Brain microvascular endothelial cell (primary cell): ENCODE results near the gene AFG1L.

Experiments
- DNase-seq: peaks from one replicate; pipeline ENCODE4 v3.0.0-alpha.2; 2020
- H3K27ac ChIP-seq: fragments of 250-450 bp; sonication (Bioruptor Pico); 2 replicates; pipeline ENCODE4 v1.5.1; 2020; ENCODE audit warnings: mild to moderate bottlenecking, moderate library complexity
- H3K27me3 ChIP-seq: fragments of 250-450 bp; sonication (Bioruptor Pico); replicated peaks from 2 replicates; pipeline ENCODE4 v1.5.1; 2020; ENCODE audit warnings: mild to moderate bottlenecking
- H3K36me3 ChIP-seq: fragments of 250-450 bp; sonication (Bioruptor Pico); replicated peaks from 2 replicates; pipeline ENCODE4 v1.5.1; 2020; ENCODE audit warnings: mild to moderate bottlenecking
- H3K4me3 ChIP-seq: 2 replicates; pipeline ENCODE4 v1.5.1; 2011; ENCODE audit warnings: low read depth, mild to moderate bottlenecking, control low read depth, low read length, moderate library complexity
- CTCF ChIP-seq: IDR thresholded peaks from 2 replicates; pipeline ENCODE4 v1.5.1; 2011; ENCODE audit warnings: low read depth, mild to moderate bottlenecking, moderate library complexity, low read length, control low read depth, inconsistent platforms; ENCODE audit errors: missing control alignments
- in situ Hi-C: cut with HindIII; loops from 2 replicates; pipeline ENCODE4 v1.10.0; 2017; ENCODE audit warnings: low sequenced_read_pairs, low pct_ligation_motif_present

Gene AFG1L

GRCh38 chr6:108331982-108332381, 37.1 kb downstream of the AFG1L start:
- DNase-seq, result no peak
- Histone ChIP-seq H3K27me3 (no peaks in the 10 kb centered on the region), H3K27ac (no peak overlapping the region), H3K36me3 (no peaks in the 10 kb centered on the region), H3K4me3 (no peak overlapping the region)
- TF ChIP-seq CTCF, result no peak
- in situ Hi-C loops, result no loop called here

- in situ Hi-C loops, result no loop called here
- TF ChIP-seq CTCF, result no peak
- H3K4me3 ChIP-seq, result no peak overlapping the region
- no peak overlapping the region for H3K27ac ChIP-seq
- no peaks in the 10 kb centered on the region for H3K36me3 ChIP-seq
- H3K27me3 ChIP-seq, result no peaks in the 10 kb centered on the region
- no peak for DNase-seq
These were observed 42.1 kb downstream of the AFG1L start for GRCh38 chr6:108336971-108337370.

- TF ChIP-seq CTCF, result no peak
- H3K36me3 ChIP-seq, result no peaks in the 10 kb centered on the region
- in situ Hi-C loops, result no loop called here
- DNase-seq, result no peak
- no peak overlapping the region for H3K4me3 ChIP-seq
- H3K27me3 ChIP-seq, result no peaks in the 10 kb centered on the region
- no peak overlapping the region for H3K27ac ChIP-seq
These were observed 42.9 kb downstream of the AFG1L start for GRCh38 chr6:108337721-108338120.

- TF ChIP-seq CTCF, result no peak
- in situ Hi-C loops, result no loop called here
- no peak overlapping the region for H3K27ac ChIP-seq
- DNase-seq, result no peak
- no peak overlapping the region for H3K4me3 ChIP-seq
- H3K27me3 ChIP-seq, result no peaks in the 10 kb centered on the region
- no peaks in the 10 kb centered on the region for H3K36me3 ChIP-seq
These were observed 46.5 kb downstream of the AFG1L start for GRCh38 chr6:108341372-108341771.

GRCh38 chr6:108343894-108344293, 49.0 kb downstream of the AFG1L start:
- in situ Hi-C loops, result no loop called here

More at GRCh38 chr6:108343894-108344293, 49.0 kb downstream of the AFG1L start:
- Histone ChIP-seq H3K4me3 (no peak overlapping the region), H3K36me3 (no peaks in the 10 kb centered on the region), H3K27me3 (no peaks in the 10 kb centered on the region), H3K27ac (no peak overlapping the region)
- no peak for DNase-seq
- TF ChIP-seq CTCF, result no peak
